HG03196 (cell line): Measurements from ENCODE around the gene MEOX1.

Experiments
- ATAC-seq: cut with Tn5 transposase; IDR thresholded peaks from one replicate; pipeline ENCODE4 v1.9.1; 2021; ENCODE audit not compliant: unreplicated experiment

Gene MEOX1

GRCh38 chr17:43683928-43684653 is 22.4 kb upstream of the MEOX1 start:
- ATAC-seq = no peak

DNA sequence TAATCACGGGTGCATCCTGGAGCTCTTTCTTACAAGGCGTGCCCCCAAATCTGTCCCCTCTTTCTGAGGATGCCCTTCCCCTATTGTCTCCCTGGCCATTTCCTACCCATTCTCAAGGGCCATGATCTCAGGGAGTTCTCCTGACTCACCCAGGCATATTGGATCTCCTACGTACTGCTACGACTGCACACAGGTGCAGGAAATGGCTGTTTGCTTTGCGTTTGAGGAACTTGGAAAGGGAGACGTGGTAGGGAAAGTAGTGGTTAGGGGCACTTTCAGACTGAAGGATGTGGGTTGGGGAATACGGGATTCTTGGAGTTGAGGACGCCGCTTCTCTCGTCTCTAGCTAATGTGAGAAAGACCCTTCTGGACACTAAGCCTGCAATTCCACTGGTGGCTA is 18.7 kb upstream of the MEOX1 start:
- no peak for ATAC-seq

GRCh38 chr17:43679911-43680310 is 18.2 kb upstream of the MEOX1 start:
- no peak for ATAC-seq

GRCh38 chr17:43679401-43679800 is 17.7 kb upstream of the MEOX1 start:
- ATAC-seq = no peak

- ATAC-seq = no peak
Measured at GRCh38 chr17:43676471-43676870, 14.7 kb upstream of the MEOX1 start.

DNA sequence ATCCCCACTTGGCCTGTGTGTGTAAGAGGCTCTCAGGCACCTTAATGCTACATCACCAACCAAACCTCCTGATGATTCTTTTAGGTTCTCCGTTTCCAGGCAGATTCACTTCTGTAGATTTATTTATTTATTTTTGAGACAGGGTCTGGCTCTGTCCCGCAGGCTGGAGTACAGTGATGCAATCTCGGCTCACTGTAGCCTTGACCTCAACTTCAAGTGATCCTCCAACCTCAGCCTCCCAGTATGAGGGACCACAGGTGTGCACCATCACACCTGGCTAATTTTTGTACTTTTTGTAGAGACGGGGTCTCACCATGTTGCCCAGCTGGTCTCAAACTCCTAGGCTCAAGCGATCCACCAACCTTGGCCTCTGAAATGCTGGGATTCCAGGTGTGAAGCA is 12.7 kb upstream of the MEOX1 start:
- ATAC-seq = no peak

DNA sequence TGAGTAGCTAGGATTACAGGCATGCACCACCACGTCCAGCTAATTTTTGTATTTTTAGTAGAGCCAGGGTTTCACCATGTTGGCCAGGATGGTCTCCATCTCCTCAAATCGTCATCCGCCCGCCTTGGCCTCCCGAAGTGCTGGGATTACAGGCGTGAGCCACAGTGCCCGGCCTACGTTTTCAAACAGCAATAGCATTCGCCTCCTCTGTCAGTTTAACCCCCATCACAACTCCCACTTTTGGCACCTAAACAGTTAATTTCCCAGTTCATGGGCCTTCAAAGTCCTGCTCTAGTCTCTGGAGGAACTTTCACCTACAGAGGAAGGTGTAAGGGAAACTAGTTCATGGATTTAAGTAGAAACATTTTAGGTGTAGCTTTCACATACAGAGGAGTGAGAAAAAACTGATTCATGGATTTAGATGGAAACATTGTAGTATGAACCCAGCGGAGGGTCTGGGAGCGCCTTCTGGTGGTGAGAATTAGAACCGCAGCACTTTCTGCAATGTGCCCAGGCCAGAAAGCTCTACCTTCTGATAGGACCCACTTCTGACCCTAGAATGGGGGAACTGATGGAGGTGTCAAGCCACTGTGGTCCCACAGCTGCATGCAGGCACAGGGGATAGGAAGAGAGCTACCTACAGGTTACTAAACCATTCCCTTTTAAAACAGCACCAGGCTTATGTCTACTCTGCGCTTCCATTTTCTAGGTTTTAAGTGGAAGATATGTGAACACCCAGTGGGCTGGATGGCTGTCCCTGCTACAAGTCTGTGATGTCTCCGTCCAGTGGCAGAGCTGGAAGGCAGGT is 12.0 kb upstream of the MEOX1 start:
- no peak for ATAC-seq

- no peak for ATAC-seq
Measured at GRCh38 chr17:43671755-43672519, 10.2 kb upstream of the MEOX1 start.

- ATAC-seq = no peak
Measured at GRCh38 chr17:43671031-43671692, 9.4 kb upstream of the MEOX1 start.

GRCh38 chr17:43670645-43671030 is 8.9 kb upstream of the MEOX1 start:
- no peak for ATAC-seq

DNA sequence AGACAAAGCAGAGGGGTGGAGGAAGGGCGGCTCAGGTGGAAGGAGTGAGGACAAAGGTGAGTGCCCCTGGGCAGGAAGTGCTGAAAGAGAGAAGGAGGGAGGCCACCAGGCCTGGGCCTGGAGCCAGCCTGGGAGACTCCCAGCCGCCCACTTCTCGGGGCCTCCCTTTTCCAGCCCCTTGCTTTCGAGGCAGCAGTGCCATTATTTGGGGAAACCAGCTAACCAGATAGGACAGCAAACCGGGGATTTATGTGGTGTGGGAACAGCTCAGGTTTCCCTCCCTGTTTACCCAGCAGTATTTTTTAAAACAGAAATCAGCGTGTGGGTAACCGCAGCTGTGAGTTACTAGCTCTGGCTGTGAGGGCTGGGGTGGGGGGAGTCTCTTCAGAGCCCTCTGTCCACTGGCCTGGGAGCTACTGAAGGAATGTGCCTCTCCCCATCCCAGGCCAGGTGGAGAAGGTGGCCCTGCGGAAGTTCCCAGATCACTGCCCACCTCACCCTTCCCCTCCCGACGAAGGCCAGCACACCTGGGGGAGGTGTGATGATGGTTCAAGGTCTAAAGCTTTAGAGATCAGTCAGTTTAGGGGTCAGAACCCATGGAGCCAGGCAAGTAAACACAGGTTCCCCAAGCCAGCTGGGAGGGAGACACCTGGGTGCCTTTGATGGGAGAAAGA is 8.4 kb upstream of the MEOX1 start:
- no peak for ATAC-seq

GRCh38 chr17:43667947-43668348 is 6.2 kb upstream of the MEOX1 start:
- no peak for ATAC-seq

DNA sequence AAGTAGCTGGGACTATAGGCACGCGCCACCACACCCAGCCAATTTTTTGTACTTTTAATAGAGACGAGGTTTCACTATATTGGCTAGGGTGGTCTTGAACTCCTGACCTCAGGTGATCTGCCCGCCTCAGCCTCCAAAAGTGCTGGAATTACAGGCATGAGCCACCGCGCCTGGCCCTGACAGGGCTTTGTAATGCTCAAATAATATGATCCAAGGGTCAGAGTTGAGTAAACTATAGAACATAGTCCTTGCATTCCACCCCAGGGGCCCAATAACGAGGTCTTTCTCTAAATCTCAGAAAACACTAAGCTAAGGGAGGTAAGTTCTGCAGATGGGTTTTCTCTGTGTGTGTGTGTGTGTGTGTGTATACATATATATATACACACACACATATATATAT is 5.8 kb upstream of the MEOX1 start:
- no peak for ATAC-seq

DNA sequence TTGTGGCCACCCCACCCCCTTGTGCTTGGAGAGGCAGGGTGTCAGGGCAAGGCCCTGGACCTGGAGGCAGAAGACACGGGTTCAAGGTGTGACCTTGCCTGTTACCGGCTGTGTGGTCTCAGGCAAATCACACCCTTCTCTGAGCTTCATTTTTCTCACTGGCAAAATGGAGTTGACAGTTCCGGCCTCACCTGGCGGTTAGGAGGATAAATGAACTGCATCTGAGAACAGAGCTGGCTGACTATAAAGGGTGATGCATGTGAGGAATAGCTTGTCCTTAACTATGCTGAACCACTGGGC is 4.2 kb upstream of the MEOX1 start:
- no peak for ATAC-seq

DNA sequence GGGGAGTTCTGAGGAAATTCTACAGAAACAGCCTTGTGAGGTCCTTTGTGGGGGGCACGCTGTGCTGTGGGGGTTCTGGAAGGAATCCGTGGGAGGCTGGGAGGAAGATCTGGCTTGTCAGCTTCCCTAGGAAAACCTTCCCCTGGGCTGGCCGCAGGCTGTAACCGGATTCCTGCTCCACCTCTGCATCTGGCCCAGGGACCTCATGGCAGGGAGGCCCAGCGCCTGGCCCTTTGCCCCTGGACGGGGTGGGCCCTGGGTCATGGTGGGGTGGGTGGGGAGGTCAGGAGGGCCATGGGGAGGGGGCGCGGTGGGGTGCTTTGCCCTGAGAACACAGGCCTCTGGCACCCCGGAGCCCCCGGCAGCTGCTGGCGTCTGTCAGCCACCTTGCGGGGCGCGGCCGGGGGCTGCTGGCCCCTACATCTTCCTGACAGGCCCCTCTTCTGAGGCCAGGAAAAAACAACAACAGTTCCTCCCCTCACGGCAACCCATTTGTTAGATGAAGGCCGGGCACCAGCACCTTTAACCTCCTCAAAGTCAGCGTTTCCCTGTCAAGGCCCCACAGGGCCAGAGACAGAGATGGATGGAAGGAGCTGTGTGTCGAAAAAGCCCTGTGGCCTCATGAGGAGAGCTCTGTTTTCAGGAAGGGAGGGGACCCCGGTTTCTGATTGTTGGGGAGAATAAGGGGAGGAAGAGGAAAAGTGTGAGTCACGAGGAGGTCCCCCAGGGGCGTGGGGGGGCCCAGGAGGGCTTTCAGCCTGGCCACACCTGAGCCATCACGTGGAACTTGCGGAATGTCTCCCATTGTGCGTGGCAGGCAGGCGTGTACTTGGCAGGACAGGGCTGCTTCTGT is 3.6 kb upstream of the MEOX1 start:
- no peak for ATAC-seq

GRCh38 chr17:43664096-43664495 is 2.4 kb upstream of the MEOX1 start:
- ATAC-seq = no peak

DNA sequence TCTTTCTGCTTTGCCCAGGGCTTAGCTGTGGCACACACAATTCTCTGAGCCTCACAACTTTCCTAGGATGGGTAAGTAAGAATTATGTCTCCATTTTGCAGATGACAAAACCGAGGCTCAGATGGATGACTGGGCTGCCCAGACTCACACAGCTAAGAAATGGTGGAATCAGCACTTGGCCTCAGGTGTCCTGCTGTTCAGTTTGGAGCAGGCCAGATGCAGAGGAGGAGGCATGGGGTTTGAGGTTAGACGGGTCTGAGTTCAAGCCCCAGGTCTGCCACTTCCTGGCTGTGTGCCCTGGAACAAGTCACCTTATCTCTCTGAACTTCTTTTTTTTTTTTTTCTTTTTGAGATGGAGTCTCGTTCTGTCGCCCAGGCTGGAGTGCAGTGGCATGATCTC is 1.7 kb upstream of the MEOX1 start:
- ATAC-seq = no peak

- ATAC-seq = no peak
Measured at GRCh38 chr17:43662413-43663141, 855 bp upstream of the MEOX1 start.

GRCh38 chr17:43660816-43661493 is 767 bp downstream of the MEOX1 start:
- ATAC-seq = no peak
